HFF-Myc (cell line): ENCODE data around the gene CCNI2.

Experiments
- DNase-seq: peaks from one replicate; pipeline ENCODE4 v3.0.0-alpha.2; 2011; ENCODE audit warnings: low read depth; ENCODE audit errors: extremely low read depth
- H3K4me3 ChIP-seq: replicated peaks from 2 replicates; pipeline ENCODE4 v1.5.1; 2011; ENCODE audit warnings: low read depth, mild to moderate bottlenecking, control low read depth, low read length
- CTCF ChIP-seq: IDR thresholded peaks from 2 replicates; pipeline ENCODE4 v1.5.1; 2012; ENCODE audit warnings: mild to moderate bottlenecking, low read depth, low read length, control low read depth; ENCODE audit errors: missing control alignments

The CCNI2 gene

DNA sequence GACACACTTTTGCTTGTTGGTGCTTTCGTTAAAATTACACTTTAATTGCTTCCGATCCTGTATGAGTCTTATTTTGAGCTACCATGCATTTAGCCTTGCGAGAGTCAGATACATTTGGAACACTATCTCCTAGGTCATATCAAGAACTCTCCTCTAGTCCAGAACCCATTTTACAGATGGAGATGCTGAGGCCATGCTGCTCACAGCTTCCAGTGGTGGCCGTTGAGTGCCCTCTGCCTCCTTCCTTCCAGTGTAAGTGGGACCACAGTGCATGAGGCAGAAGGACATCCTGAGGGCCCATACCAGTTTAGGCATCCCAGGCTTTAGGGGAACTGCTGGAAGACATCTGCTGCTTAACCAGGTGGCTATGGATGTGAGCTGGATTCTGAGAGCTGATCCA, 6.9 kb downstream of the CCNI2 start:
- no peak overlapping the region for H3K4me3 ChIP-seq
- TF ChIP-seq CTCF = no peak
- DNase-seq = no peak

GRCh38 chr5:132754947-132755346, 7.7 kb downstream of the CCNI2 start:
- no peak overlapping the region for H3K4me3 ChIP-seq
- peak; percentile 14 for TF ChIP-seq CTCF
- DNase-seq = no peak

- no peak for TF ChIP-seq CTCF
- no peak overlapping the region for H3K4me3 ChIP-seq
- DNase-seq = no peak
Observed at GRCh38 chr5:132756542-132756941, 9.3 kb downstream of the CCNI2 start.

DNA sequence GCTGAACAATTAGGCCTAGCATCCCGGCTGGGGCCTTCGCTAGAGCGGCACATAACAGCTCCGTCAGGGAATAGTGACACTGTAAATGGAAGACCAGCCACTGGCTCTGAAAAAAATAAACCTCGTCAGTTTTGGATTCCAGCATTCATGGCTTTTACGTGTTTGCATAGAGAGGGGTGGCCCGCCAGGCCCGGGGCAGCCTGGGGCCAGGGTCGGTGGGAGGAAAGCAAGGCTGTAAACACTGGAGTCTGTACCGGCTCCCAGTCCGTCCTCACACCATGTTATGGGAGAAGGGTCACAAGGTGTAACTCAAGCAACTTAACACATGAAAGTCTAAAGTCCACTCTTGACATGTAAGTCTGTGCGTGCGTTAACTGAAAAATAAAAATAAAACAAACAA, 11.2 kb downstream of the CCNI2 start:
- DNase-seq = no peak
- no peak overlapping the region for H3K4me3 ChIP-seq
- TF ChIP-seq CTCF = no peak

GRCh38 chr5:132759114-132760048, 12.2 kb downstream of the CCNI2 start:
- DNase-seq = no peak
- no peak for TF ChIP-seq CTCF
- H3K4me3 ChIP-seq = no peak overlapping the region

- TF ChIP-seq CTCF = no peak
- H3K4me3 ChIP-seq = no peak overlapping the region
- no peak for DNase-seq
Observed at GRCh38 chr5:132760049-132760420, 12.8 kb downstream of the CCNI2 start.
